SKM-1 treated with dmso at 0.1 percent for 144 hours (cell line): ENCODE results near the gene BEST1.

Source experiments
- DNase-seq: peaks from one replicate; lab custom pipeline; 2025; ENCODE audit not compliant: unreplicated experiment; lab: John Stamatoyannopoulos, UW

The BEST1 gene

DNA sequence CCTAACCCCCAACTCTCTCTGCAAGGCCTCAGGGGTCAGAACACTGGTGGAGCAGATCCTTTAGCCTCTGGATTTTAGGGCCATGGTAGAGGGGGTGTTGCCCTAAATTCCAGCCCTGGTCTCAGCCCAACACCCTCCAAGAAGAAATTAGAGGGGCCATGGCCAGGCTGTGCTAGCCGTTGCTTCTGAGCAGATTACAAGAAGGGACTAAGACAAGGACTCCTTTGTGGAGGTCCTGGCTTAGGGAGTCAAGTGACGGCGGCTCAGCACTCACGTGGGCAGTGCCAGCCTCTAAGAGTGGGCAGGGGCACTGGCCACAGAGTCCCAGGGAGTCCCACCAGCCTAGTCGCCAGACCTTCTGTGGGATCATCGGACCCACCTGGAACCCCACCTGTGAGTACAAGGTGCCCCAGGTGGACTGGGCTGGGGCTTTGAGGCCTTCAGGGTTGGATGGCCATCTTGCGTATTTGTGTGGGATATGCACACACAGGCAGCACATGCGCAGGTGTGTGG is at the start of gene BEST1:
Gene BEST1 (plus strand): TSS at position 317 of the 513 bp plus-strand sequence. CDS start 1,456 bp downstream, outside the sequence.
- no peak for DNase-seq

DNA sequence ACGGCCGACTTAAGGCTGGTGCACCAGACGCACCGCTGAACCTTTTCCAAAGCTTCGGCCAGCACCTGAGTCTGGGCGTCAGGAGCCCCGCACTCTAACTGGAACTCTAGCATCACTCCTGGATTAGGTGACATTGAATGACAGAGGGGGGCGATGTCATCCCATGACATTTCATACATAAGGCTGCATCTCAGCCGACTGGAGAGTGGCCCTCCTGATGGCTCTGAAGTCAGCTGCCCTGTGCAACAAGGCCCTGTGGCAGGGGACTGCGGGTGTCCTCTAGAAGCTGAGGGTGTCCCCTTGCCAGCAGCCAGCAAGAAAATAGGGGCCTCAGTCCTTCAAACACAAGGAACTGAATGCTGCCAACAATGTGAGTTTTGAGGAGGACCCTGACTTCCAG is 48.8 kb upstream of the BEST1 start:
- DNase-seq, result no peak

DNA sequence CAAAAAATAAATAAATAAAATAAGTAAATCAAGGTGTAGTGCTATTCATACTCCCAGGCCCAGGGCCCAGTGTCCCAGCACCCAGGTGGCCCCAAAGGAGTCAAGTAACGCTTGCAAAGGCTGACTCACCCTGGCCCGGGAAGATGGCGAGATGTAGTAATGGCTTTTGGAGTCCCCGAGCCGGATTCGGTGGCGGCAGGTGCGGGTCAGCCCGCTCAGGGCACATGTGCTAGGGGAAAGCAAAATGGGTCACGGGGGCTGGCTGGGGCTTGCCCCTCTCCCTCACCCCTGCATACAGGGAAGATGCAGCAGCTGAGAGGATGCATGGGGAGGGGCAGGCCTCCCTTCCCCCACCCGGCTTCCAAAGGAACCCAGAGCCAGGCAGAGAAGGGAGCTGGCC is 47.8 kb upstream of the BEST1 start:
- no peak for DNase-seq

DNA sequence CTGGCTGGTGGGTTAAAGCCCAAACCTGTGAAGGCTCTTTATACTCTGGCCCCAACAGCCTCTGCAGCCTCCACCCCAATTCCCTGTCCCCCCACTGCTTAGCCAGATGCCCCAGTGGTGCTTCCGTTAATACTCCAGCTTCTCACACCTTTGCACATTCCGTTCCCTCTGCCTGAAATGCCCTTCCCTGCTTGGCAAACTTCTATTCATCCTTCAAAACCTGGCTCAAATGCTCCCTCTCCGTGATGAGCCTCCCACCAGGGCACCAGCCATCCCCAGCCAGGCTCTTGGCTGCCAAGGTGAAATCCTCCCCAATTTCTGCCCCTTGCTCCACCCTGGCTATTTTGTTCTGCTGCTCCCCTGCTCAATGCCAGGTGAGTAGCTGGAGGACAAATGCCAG is 46.3 kb upstream of the BEST1 start:
- DNase-seq, result no peak

DNA sequence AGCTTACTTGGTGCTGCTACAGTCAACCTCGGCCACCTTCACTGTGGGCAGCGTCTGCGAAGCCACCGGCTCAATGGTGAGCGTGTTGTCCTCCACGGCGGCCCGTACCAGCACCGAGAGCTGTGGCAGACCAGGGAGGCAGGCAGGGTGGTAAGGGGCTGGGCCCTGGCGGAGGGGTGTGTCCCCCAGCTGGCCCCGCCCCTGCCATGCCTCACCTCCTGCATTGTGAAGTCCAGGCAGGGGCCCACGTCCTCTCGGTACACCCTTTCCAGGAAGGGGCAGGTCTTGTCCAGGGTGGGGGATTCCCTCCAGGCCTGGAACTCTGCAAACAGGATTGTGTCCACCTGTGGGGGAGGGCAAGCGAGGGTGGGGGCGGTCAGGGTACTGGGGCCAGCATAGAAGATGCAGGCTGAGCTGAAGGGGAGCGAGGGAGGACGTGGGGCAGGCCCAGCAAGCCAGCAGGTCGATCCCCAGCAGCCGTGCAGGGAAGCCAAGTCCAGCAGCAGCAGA is 45.6 kb upstream of the BEST1 start:
- no peak for DNase-seq

DNA sequence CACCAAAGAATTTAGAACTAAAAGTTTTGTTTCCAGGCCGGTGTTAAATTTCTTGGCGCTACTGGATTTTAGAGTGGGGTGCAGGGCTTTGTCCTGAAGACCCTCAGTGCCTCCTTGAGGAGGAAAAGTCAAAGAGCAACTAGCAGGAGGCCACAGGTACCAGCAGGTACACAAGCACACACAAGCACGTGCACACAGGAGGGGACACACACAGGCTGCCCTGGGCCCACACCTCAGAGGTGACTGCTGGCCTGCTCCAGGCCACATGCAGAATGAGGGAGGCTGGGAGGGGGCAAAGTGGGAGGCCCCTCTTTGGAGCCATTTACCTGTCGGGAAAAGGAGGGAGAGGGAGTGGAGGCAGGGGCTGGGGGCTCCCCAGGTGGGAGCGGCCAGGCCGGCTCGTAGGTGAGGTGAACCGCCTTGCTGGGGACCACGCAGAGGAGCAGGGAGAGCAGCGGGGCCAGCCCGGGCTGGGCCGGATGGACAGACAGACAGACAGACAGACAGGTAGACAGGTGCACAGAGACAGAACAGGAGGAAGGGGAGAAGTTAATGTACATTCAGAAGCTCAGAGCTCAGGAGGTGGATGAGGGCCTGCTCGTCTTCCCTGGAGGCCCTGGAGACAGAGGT is 45.0 kb upstream of the BEST1 start:
- no peak for DNase-seq

DNA sequence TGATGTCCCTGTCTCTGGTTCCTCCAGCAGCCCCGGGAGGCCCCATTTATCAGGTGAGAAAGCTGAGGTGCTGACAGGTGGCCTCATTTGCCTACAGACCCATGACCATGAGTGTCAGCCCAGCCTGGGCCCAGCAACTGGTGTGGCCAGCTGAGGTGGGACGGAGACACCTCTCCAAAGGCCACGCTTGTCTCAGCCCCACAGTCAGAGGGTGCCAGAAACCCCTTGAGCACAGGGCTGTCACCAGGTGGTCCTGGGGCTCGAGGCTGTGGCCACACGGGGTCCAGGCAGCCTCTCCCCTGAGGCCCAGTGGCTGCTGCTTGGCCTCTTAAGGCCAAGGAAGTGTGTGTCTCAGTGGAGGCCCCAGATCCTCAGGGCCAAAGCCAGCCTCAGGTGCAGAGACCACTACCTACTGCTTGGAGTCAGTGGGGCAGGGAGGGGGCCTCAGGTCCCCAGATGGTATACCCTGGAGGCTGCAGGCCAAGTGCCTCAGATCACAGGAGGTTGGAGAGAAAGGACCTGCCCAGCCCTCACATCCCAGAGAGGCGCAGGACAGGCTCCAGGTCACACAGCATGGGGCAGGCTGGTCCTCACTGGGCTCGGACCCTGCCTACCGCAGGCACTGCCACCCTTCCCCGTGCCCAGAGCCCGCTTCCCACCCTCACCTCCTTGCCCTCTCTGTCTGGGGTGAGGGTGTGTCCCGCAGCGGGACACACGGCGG is 44.2 kb upstream of the BEST1 start:
- DNase-seq, result no peak

DNA sequence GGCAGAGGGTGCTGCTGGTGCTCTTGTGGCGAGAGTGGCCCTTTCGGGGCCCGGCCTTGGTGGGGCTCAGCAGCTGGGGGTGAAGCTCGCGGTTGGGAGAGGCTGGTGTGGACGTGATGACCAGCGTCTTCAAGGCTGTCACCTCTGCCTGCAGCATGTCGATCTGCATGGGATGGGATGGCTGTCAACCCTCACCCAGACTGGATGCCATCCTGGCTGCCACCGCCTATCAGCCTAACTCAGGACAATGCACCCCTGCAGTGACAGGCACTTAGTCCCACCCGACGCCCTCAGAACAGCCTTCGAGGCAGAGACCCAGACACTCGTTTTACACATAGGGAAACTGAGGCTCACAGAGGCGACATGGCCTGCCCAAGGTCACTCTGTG is 43.6 kb upstream of the BEST1 start:
- DNase-seq, result no peak

DNA sequence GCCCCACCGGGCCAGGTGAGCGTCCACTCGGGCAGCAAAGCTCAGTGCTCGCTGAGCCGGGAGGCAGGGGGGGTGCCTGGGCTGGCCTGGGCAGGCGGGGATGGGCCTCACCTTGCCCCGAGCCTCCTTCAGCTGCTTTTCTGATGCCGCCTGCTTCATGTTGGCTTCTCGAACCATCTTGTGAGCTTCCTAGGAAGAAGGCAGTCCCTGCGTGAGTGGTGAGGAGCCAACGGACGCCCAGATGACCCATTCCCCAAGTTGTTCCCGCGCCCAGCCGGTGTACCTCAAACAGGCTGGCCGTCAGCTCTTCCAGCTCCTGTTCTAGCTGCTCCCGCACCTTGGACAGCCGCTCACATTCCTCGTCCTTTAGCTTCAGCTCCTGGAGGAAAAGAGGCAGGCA is 42.9 kb upstream of the BEST1 start:
- DNase-seq, result no peak

DNA sequence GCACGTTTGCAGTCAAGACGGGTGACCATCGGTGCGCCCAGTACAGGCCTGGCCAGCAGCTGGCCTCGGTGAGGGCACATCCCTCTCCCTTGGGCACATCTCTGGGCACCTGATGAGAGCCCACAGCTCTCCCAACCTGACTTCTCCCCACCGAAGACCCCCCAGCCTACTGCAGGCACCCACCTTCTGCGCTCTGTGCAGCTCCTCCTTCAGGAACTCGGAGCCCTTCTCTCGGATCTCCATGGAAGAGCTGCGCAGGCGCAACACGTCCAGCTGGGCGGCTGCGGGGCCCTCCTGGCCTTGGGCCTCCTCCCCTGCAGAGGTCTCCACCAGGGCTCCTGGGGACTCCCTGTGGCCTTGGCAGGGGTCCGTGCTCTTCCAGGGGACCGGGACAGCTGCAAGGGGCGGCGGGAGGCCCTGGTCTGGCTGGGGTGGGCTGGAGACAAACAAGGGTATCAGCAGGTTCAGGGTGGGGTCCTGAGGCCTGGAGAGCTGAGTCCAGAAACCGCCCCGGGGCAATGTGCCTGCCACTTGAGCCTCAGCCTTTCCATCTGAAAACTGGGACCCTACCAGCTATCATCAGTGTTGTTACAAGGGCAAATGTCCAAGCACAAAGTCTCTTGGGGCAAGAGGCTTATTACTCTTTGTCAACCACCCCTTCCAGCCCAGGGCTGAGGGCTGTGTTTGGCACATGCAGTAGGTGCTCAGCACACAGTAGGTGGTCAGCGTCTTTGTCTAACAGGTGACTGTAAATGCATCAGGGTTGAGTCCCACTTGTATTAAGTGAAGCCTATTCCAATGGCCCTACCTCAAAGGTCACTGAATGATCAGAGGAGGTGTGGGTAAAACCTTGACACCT is 42.1 kb upstream of the BEST1 start:
- DNase-seq, result no peak

DNA sequence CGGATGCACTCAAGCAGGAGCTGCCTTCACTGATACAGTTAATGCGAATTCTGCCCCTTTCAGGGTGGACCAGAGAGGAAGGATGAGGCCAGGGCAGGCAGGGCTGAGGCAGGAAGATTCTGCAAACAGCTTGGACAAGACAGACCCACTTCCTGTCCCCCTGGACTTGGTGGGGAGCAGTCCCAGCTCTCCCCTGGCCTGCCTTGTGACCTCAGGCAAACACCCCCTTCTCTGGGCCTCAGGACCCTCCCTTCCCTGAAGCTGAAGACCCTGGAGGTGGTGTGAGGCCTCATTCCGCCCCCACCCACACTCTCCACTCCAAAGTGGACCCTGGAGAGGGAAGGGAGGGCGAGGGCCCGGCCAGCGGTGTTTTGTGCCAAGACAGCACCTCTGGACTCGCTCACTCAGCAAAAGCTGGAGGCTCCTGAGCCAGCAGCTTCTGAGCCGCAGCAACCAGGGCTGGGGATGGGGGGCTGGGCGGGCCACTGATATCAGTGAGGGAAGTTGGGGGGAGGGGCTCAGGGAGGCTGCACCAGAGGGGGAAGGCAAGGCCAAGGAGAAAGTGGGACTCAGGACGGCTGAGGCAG is 41.3 kb upstream of the BEST1 start:
- DNase-seq, result no peak

DNA sequence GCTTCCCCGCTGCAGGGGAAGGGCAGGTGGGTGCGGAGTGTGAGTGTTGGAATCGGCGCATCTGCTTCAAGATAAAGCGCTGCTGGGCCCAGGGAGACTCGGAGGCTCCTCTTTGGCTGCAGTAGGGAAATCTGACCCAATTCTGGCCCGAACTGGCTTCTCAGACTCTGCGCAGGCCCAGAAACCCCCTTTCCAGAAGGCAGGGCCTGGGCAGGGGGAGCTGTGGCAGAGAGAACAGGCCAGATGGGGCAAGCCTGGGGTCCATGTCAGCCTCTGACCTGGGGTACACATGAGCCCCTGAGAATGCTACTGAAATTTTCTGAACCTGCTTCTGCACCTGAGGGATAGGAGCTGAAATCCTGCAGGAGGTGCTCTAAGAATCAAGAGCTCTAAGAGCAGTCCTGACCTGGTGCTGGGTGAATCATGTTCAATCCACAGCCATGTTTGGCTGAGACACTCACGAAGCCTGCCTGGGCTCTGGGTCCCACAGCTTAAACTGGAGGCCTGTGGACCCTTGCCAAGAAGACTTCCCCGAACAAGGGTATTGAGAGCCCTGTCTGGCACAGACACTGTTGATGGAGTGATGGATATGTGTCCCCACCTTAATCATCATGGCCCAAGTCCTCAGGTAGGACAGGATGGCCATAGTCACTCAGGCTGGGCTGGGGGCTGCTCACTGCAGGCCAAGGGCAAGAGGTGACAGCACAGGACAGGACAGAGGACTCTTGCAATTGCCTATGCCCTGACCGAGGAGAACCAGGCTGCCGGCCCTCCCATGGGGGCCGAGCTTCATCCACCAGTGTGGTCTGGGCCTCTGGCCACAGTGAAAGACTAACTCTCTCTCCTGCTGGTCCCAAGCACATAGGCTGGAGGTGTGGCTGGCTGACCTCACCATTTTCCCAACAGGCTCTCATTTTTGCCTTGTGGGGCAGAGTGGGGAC is 39.7 kb upstream of the BEST1 start:
- no peak for DNase-seq

DNA sequence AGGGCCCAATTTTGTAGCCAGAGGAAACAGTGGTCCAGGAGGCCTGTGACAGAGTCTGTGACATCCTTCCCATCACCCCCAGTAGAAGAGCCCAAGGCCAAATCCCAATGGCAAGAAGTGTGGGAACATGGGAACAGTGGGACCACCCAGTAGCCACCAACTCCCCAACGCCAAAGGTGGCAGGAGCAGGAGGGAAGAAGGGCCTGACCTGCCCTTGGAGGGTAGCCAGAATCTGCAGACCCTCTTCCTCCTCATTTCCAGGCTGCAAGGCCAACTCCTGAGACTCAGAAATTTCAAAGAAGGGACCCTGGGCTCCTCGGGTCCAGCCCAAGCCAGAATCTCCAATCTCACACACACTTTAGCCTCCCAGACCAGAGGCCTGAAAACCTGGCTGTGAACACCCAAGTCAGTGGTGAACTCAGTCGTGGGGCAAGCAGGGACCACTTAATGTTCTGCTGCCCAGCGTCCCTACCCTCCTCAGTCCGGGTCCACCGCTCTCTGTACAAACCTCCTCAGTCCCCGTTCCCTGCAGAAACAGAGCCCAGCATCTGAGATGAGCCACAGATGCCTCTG is 38.9 kb upstream of the BEST1 start:
- DNase-seq, result no peak

DNA sequence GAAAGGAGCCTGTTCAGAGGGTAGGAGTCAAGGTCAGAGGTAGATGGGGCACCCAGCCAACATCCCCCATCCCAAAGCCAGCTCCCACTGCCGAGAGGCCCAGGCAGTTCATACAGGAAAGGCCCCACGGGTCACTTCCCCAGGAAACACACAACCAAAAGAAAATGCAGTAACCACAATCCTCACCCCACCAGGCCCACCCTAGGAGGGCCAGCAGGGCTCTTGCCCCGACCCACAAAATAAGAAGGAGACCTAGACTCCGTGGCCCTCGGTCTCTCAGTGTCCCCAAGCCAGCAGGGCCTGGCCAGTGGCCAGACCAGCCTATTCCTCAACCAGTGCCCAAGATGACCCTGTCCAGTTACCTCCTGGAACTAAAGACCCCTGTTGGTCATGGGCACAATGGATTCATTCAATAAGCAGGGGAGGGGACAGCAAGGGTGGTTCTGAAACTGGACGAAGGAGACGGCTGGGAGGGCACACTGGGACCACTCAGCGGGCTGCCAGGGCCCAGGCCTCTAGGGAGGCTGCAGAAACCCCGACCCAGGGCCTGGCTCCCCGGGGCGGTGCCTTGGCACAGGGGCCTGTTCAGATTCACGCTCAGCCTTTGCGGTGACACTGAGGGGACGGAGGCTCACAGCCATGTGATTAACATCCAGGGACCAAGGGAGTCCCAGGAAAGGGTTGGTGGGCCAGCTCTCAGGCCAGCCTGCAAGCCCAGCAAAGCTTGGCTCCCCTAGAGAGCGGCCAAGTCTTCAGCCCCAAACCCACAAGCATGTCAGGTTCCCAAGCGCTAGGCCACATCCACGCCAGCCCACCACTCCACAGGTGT is 38.2 kb upstream of the BEST1 start:
- no peak for DNase-seq

DNA sequence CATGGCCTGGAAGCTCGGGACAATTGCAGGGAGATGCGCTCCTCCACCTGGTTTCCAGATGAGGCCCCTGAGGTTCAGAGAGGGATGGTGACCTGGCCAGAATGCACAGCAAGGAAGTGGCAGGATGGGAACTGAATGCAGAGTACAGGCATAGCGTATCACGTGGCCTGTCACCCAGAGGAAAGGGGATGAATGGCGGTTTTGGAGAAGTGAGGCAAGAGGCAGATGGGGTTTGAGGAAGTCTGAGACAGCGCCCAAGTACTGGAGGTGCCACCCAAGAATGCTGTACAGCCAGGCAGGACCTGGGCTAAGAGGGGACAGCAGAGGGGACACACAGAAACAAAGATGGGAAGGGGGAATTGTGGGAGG is 37.6 kb upstream of the BEST1 start:
- DNase-seq, result peak; percentile 95

DNA sequence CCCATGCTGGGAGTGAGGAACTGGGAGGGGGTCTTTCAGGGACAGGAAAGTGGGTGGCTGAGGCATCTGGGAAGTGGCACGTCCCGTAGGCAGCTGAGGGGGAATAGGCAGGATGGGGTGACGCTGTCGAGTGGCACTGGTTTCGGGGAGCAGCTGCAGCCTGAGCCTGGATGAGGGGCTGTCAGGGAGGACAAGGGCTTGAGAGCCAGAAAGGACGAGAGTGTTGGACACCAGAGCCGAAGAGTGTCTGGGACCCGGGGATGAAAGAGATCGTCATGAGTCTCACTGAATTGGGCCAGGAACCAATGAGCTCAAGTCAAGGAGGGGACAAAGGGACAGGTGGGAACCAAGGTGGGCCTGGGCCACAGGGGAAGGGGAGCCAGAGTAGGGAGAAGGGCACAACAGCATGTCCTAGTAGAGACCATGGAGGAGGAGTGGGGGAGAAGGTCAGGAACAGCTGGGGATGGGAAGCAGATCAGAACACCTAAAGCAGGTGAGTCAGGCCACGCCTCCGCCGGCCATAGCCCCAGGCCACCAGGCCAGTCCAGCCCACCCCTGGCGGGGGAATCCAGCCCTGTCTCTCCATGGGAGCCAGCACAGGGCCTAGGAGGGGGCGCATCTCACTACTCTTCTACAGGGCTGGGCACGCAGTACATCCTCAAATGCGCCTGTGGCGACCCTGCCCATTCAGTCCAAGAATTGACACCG is 37.0 kb upstream of the BEST1 start:
- DNase-seq, result no peak

DNA sequence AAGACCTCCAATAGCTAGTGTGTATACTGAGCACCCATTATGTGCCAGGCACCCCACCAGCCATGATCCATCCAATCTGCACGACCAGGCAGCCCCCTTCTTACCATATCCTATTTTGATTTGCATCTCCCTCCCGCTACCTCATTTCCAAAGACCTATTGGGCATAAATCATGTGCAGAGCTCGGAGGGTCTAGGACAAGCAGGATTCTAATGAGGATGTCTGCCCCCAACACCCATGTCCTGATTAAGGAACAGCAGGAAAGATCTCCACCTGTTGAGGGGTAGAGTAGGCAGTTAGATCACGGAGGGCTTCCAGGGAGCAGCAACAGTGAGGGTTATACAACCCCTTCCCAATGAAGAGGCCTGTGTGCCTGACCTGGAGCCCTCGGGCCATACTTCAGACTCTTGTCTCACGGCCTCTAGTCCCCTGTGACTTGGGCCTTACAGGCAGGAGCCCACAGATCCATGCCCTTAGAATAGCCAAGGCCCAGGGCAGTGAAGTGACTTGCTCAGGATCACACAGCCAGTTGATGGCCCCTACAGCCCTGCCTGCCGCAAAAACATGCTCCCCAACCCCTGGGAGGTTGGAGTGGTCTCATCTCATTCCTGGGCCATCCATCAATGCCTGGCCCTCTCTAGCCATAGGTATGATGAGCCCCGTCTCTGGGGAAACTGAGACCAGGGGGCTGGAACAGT is 36.3 kb upstream of the BEST1 start:
- DNase-seq, result no peak
